ENCODE results near the gene GAP43. TPM values are rescaled to one million over a fixed set of nuclear protein-coding genes. Genes with fewer than 3 reads are reported as not detected.

GAP43 gene, protein sequence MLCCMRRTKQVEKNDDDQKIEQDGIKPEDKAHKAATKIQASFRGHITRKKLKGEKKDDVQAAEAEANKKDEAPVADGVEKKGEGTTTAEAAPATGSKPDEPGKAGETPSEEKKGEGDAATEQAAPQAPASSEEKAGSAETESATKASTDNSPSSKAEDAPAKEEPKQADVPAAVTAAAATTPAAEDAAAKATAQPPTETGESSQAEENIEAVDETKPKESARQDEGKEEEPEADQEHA
- 82.8 and 92.1 TPM in 2 replicates for polyA plus RNA-seq (2014; cell fraction: cytosol; rRNA removed)
- 36.1 and 47.6 TPM in 2 replicates for polyA plus RNA-seq (2014; cell fraction: nucleus; rRNA removed)

DNA sequence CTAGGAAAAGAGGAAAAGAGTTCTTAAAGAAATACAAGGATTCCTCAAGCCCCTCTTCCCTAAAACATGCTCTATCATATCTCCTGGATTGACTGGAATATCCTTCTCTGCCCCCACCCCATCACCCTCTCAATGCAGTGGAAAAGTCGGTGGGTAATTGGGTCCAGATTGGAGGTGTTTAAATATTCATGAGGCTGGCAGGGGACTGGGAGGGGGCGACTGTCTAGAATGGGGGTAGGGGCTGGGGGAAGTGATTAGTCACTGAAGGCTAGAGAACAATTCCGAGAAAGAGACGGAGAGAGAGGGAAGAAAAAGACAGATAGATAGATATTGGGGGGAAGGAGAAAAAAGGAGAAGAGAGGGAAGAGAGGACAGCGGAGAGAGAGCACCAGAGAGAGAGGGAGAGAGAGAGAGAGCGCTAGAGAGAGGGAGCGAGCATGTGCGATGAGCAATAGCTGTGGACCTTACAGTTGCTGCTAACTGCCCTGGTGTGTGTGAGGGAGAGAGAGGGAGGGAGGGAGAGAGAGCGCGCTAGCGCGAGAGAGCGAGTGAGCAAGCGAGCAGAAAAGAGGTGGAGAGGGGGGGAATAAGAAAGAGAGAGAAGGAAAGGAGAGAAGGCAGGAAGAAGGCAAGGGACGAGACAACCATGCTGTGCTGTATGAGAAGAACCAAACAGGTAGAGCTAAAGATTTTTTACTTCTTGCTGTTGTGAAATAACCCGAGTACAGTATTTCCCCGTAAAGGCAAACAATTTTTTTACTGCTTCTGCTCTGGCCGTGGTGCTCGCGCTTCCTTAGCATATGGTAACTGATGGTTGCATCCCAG, at the start of gene GAP43:
Gene GAP43, plus strand, starts transcription at position 467 of the 825 bp plus-strand sequence. Its CDS starts 180 bp downstream, at position 647.
- peak; percentile 81 for DNase-seq (ENCODE audit: low spot score)

- DNase-seq (ENCODE audit: low spot score) = no peak
Measured at GRCh38 chr3:115576325-115576875, 46.9 kb upstream of the GAP43 start.

DNA sequence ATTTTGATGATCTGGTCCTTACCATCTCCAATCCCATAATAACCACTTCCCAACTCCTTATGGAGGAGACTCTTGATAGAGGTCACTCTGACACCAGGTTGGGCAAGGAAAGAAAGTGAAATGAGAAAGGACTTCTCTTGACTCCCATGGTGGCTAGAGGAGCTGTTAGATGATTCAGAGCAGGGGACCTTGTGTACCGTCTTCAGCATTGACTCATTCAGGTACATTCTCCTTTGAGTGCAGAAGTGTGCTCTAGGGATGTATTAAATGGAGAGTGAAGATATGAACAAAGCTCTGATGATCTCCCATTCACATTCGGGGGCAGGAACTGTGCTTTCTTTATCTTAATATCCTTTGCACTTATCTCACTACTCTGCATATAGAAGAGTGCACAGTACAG, 46.3 kb upstream of the GAP43 start:
- no peak for DNase-seq (ENCODE audit: low spot score)

GRCh38 chr3:115578331-115578730, 45.0 kb upstream of the GAP43 start:
- DNase-seq (ENCODE audit: low spot score) = no peak

GRCh38 chr3:115580566-115580965, 42.7 kb upstream of the GAP43 start:
- no peak for DNase-seq (ENCODE audit: low spot score)

- DNase-seq (ENCODE audit: low spot score) = no peak
Measured at GRCh38 chr3:115581362-115582135, 41.8 kb upstream of the GAP43 start.

DNA sequence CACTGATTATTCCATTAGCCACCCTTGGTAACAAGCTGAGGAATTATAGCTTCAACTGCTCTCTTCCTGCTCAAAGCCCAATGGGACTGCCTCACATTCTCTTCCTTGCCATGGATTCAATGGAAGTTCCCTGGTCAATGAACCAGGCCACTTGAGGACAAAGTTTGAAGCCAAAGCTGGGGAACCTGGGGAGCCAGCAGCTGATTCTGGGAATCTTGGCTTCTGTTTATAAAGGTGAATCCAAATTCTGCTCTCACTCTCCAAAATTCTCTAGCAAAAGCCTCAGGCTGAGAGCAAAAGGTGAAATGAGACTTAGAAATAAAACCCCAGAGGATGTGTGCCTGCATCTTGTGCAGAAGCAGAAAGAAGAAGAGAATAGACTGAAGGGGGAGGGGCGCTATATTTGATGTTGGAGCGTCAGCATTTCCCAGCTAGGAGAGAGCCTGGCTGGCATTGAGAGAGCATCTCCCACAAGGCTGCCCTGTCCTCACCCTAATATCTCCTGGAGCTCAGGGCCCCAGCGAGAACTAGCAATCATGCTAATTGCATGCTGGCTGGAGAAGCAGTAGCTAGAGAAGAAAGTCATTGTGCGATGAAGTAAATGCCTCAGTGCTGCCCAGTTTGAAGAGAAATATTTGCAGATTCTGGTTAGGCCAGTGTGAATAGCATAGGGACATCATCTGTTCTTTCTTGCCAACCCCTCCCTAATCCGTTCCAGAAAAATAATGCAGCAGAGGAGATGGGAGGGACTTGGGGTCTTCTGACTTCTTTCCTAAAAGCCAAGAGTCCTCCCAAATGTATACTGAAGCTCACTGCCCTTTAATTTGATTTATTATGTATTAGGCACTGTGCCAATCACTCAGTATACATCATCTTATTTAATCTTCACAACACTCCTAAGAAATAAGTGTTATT, 34.9 kb upstream of the GAP43 start:
- DNase-seq (ENCODE audit: low spot score) = no peak

GRCh38 chr3:115590873-115591272, 32.4 kb upstream of the GAP43 start:
- DNase-seq (ENCODE audit: low spot score) = no peak

DNA sequence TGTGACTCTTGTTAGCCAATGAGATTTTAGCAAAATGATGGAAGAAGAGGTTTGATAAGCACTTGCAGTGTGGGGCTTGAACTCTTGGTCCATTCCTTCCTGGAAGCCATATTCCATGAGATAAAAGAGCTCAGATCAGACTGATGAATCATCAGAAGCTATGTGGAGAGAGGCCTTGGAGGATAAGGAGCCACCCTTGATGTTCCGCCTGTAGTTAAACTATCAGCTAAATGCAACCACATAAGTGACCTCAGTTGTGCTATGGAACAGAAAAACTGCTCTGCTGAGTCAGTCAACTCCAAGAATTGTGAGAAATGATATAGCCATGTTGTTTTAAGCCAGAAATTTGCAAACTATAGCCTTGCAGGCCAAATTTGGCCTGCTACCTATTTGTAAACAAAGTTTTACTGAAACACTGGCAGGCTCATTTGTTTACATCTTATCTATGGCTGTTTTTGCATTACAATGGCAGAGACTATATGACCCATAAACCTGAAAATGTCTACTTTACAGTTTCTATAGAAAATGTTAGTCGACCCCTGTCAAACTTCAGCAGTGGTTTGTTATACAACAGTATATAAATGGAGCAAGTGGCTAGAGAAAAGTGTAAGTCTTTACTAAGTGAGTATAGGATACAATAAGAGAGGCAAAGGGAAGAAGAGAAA, 27.6 kb upstream of the GAP43 start:
- no peak for DNase-seq (ENCODE audit: low spot score)

- DNase-seq (ENCODE audit: low spot score) = no peak
Measured at GRCh38 chr3:115598216-115598615, 25.1 kb upstream of the GAP43 start.

DNA sequence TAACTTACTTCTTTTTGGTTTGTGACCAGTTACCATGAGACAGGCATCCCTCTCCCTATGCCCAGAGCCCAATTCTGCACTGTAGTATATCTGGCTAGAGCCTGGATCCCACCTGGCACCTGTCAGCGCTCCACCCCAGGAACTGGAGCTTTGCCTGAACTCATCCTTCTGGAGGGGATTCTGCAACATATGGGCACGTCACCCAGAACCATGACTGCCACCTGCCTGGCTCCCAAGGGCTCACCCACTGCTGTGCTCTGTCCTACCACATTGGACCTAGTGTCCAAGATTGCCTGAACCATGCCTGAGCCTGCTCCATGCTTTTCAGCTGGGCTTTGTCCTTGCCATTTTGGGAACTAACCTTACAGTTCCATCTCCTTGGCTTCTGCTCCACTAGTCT, 21.1 kb upstream of the GAP43 start:
- DNase-seq (ENCODE audit: low spot score) = no peak

DNA sequence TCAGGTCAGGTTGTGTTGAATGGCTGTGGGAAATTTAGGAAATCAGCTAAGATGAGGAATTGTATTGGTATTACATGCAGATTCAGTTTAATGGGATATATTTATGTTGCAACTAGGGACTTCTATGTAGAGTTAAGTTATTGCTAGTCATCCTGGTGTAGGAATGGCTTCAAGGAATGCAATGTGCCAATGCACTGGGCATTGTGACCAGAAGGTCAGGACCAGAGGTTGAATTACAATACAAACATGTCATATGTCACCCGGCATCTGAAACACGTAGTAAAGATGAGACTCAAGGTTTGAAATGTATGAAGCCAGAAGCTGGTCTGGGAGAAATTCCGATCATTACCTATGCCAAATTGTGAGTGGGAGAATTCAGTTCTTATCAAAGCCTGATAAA, 11.7 kb upstream of the GAP43 start:
- DNase-seq (ENCODE audit: low spot score) = no peak

GRCh38 chr3:115615001-115615814, 8.1 kb upstream of the GAP43 start:
- DNase-seq (ENCODE audit: low spot score) = no peak

DNA sequence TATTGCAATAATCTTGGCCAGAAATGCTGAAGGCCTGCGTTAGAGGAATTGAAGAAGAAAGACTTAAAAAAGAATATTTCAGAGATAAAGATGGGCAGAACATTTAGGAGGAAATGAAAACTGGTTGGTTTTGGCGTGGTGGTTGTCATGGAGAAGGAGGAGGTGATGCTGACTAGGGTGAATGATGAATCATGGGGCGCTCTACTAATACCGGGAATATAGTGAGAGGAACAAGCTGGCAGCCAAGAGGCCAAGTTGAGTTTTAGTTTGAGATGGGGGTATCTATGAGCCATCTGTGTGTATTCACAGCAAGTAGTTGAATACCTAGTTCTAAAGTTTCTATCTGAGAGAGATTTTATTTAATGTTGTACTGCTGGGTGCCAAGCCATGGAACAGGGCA, 6.8 kb upstream of the GAP43 start:
- DNase-seq (ENCODE audit: low spot score) = no peak

GRCh38 chr3:115617591-115617990, 5.7 kb upstream of the GAP43 start:
- no peak for DNase-seq (ENCODE audit: low spot score)

DNA sequence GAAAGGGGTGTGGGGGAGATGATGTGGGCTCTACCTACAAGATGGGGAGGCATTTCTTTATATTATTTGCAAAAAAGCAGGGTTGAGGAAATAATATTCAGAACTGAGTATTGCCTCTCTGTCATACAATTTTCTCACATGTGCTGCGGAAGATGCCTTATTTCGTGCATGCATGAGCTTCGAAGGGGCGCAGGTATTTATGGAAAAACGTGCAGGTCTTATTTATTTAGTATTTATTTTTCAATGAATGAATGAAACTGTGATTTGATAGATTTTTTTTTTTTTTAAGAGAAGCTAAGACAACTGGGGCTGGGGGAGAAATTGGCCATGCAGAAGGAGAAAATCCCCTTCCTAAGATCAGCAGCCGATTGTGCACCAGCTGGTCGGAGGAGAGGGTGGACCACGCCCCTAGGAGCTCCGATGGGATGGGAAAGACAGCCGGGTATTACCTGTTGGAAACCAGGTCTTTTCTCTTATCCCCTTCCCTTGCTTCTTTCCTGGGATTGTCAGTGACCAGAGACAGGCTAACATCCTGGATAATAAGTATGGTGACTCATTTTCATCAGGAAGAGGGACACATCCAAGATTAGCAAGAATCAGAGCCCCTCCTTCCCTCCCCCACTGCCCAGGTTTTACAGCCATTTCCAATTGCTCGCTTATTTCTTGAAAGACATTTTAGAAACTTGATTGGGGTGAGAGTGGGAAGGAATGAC, 875 bp downstream of the GAP43 start:
- DNase-seq (ENCODE audit: low spot score) = peak; percentile 18

- DNase-seq (ENCODE audit: low spot score) = no peak
Measured at GRCh38 chr3:115624901-115625300, 1.6 kb downstream of the GAP43 start.

GRCh38 chr3:115626006-115626409, 2.7 kb downstream of the GAP43 start:
- DNase-seq (ENCODE audit: low spot score) = peak; percentile 20

DNA sequence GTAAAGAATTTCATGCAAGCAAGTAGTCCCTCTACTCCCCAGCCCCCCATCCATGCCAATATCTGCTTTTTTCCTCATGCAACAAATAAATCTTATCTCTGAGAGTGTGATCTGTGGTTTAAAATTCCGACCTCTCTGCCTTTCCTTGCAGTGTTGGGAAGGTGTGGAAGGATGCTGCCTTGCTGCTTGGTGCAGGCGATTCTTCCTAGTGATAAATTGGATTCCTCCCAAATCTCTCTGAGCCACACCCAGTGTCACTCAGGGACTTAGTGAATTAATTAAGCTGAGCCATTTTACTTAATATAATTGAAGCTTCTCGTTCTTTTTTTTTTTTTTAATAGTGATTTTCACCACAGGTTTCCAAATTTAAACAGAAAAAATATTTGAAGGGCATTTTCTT, 3.4 kb downstream of the GAP43 start:
- DNase-seq (ENCODE audit: low spot score) = no peak

Data from SK-N-DZ (cell line).